ENCODE measurements around the gene ABCD4. TPM values are rescaled to one million over a fixed set of nuclear protein-coding genes. Genes with fewer than 3 reads are reported as not detected.

ABCD4 gene
- total RNA-seq, 2 donors from 2014 or later = 33.4 to 77.3 TPM

GRCh38 chr14:74261288-74261687 is 41.4 kb downstream of the ABCD4 start:
- Histone ChIP-seq H3K27me3 (replicated peaks; ENCODE audit: insufficient read depth) (no peaks in the 10 kb centered on the region), H3K27ac (no peak overlapping the region), H3K36me3 (no peaks in the 10 kb centered on the region), H3K4me1 (replicated peaks) (peaks cover 4% of the 10 kb centered on the region), H3K4me3 (no peak overlapping the region), H3K9me3 (no peaks in the 10 kb centered on the region)
- intact Hi-C loops (cut with DNase I) = no loop called here
- DNase-seq (ENCODE audit: low spot score) = no peak
- TF ChIP-seq, protein P1, sequence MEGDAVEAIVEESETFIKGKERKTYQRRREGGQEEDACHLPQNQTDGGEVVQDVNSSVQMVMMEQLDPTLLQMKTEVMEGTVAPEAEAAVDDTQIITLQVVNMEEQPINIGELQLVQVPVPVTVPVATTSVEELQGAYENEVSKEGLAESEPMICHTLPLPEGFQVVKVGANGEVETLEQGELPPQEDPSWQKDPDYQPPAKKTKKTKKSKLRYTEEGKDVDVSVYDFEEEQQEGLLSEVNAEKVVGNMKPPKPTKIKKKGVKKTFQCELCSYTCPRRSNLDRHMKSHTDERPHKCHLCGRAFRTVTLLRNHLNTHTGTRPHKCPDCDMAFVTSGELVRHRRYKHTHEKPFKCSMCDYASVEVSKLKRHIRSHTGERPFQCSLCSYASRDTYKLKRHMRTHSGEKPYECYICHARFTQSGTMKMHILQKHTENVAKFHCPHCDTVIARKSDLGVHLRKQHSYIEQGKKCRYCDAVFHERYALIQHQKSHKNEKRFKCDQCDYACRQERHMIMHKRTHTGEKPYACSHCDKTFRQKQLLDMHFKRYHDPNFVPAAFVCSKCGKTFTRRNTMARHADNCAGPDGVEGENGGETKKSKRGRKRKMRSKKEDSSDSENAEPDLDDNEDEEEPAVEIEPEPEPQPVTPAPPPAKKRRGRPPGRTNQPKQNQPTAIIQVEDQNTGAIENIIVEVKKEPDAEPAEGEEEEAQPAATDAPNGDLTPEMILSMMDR (IDR thresholded peaks at IDR 0.05) = no peak
- whole genome bisulfite sequencing = 52% methylated on average over 4 of the region's 4 CpGs

- H3K4me3 ChIP-seq = no peak overlapping the region
- TF ChIP-seq, protein P1 (IDR thresholded peaks at IDR 0.05) = no peak
- TF ChIP-seq POLR2AphosphoS5 (IDR thresholded peaks at IDR 0.05) (no peak), POLR2A (IDR thresholded peaks at IDR 0.05) (no peak)
- no peak for DNase-seq (ENCODE audit: low spot score)
- no peaks in the 10 kb centered on the region for H3K36me3 ChIP-seq
- no peaks in the 10 kb centered on the region for H3K9me3 ChIP-seq
- H3K27me3 ChIP-seq (replicated peaks; ENCODE audit: insufficient read depth) = no peaks in the 10 kb centered on the region
- intact Hi-C loops (cut with DNase I) = no loop called here
- H3K27ac ChIP-seq = no peak overlapping the region
- 87% methylated on average over 22 of the region's 29 CpGs for WGBS
- peaks cover 4% of the 10 kb centered on the region for H3K4me1 ChIP-seq (replicated peaks)
Measured at GRCh38 chr14:74260525-74261233, 42.1 kb downstream of the ABCD4 start.

GRCh38 chr14:74259513-74259912 is 43.2 kb downstream of the ABCD4 start:
- TF ChIP-seq POLR2AphosphoS5 (IDR thresholded peaks at IDR 0.05) = no peak
- no peak for TF ChIP-seq POLR2A (IDR thresholded peaks at IDR 0.05)
- TF ChIP-seq, protein P1 (IDR thresholded peaks at IDR 0.05) = no peak
- no peaks in the 10 kb centered on the region for H3K9me3 ChIP-seq
- H3K4me3 ChIP-seq = no peak overlapping the region
- DNase-seq (ENCODE audit: low spot score) = no peak
- no peak overlapping the region for H3K27ac ChIP-seq
- intact Hi-C loops (cut with DNase I) = no loop called here
- peaks cover 4% of the 10 kb centered on the region for H3K4me1 ChIP-seq (replicated peaks)
- H3K36me3 ChIP-seq = no peaks in the 10 kb centered on the region
- WGBS = 95% methylated on average over 12 of the region's 12 CpGs
- no peaks in the 10 kb centered on the region for H3K27me3 ChIP-seq (replicated peaks; ENCODE audit: insufficient read depth)

GRCh38 chr14:74258764-74259035 is 44.0 kb downstream of the ABCD4 start:
- intact Hi-C loops (cut with DNase I) = no loop called here
- WGBS = 81% methylated on average over 3 of the region's 3 CpGs
- no peak for DNase-seq (ENCODE audit: low spot score)
- Histone ChIP-seq H3K4me1 (replicated peaks) (peaks cover 4% of the 10 kb centered on the region), H3K9me3 (no peaks in the 10 kb centered on the region), H3K27ac (no peak overlapping the region), H3K4me3 (no peak overlapping the region), H3K36me3 (no peaks in the 10 kb centered on the region), H3K27me3 (replicated peaks; ENCODE audit: insufficient read depth) (no peaks in the 10 kb centered on the region)
- no peak for TF ChIP-seq POLR2AphosphoS5 (IDR thresholded peaks at IDR 0.05)
- TF ChIP-seq, protein P1 (IDR thresholded peaks at IDR 0.05) = no peak
- TF ChIP-seq POLR2A (IDR thresholded peaks at IDR 0.05) = no peak

DNA sequence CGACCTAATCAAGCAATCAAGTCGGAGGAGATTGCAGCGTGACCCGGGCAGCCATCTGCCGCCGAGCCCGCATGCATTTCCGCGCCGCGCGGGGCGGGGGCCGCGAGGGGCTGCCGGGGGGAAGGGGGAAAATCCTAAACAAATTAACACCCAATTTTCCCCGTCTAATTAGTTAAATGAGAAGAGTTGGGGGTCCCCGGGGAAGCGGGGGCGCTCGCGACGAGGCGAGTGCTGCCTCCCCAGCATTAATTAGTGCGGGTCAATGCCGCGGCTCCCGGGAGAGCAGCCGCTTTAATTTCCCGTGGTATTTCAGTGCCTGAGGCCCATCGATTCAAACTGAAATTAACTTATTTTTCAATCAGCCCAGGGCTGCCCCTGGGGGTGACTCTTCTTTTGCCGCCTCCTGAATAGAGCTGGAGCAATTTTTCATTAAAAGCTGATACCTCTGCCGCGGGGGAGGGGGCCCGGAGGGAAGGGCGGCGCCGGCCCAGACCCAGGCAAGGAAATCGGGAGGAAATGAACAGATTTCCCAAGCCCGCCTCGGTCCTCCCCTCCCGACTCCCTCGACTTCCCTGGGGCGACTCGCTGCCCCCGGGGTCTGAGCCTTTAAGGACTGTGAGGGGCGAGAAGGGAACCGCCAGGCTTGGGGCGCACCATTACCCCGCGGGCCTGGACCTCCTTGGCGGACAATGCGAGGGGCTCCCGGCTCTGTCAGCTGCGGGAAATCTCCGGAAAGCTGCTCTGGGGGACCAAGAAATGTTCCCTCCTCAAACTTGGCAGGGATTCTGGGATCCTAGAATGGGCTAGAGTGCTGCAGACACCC is 44.6 kb downstream of the ABCD4 start:
- no peak overlapping the region for H3K27ac ChIP-seq
- peak overlapping the region; percentile 40 to 44 for H3K4me3 ChIP-seq
- no peaks in the 10 kb centered on the region for H3K9me3 ChIP-seq
- intact Hi-C loops (cut with DNase I) = no loop called here
- TF ChIP-seq POLR2A (IDR thresholded peaks at IDR 0.05) = no peak
- TF ChIP-seq POLR2AphosphoS5 (IDR thresholded peaks at IDR 0.05) = no peak
- TF ChIP-seq, protein P1 (IDR thresholded peaks at IDR 0.05) = no peak
- H3K36me3 ChIP-seq = no peaks in the 10 kb centered on the region
- 10% methylated on average over 56 of the region's 56 CpGs for WGBS
- DNase-seq (ENCODE audit: low spot score) = no peak
- H3K27me3 ChIP-seq (replicated peaks; ENCODE audit: insufficient read depth) = no peaks in the 10 kb centered on the region
- H3K4me1 ChIP-seq (replicated peaks) = peaks cover 4% of the 10 kb centered on the region
